Measurements from ENCODE around the gene PMEPA1.

The PMEPA1 gene

GRCh38 chr20:57663681-57664451 is 45.9 kb downstream of the PMEPA1 start:
- no peak overlapping the region for H3K27ac Mint-ChIP-seq
- no peak for TF ChIP-seq CTCF (IDR thresholded peaks at IDR 0.05)
- peaks cover 3% of the 10 kb centered on the region for H3K36me3 Mint-ChIP-seq (ENCODE audit: low read depth)
- no peaks in the 10 kb centered on the region for H3K9me3 Mint-ChIP-seq
- H3K27me3 Mint-ChIP-seq (ENCODE audit: low read depth, poor library complexity): peaks cover 3% of the 10 kb centered on the region
- H3K4me1 Mint-ChIP-seq: peaks cover 42% of the 10 kb centered on the region
- DNase-seq: peak; percentile 3
- H3K4me3 Mint-ChIP-seq: no peak overlapping the region

DNA sequence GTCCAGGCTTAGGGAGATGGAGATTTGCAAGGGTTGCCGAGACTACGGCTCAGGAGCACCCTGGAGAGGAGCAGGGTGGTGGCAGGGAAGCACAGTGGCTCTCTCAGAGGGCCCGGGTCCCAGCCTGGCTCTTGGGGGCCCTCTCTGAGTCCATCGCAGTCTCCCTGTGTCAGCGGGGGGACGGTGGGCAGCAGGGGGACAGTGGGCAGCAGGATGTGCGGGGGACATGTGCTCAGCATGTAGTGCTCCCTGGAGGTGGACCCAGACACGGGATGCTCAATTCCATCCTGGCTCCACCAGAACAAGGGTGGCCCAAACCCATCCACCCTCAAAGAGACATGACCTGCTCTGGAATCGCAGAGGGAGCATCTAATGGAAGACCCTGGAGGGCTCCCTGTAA is 46.6 kb downstream of the PMEPA1 start:
- DNase-seq: peak; percentile 0
- Mint-ChIP-seq H3K9me3 (no peaks in the 10 kb centered on the region), H3K4me1 (peaks cover 39% of the 10 kb centered on the region), H3K4me3 (no peak overlapping the region), H3K36me3 (ENCODE audit: low read depth) (peaks cover 3% of the 10 kb centered on the region), H3K27ac (no peak overlapping the region), H3K27me3 (ENCODE audit: low read depth, poor library complexity) (peaks cover 3% of the 10 kb centered on the region)
- no peak for TF ChIP-seq CTCF (IDR thresholded peaks at IDR 0.05)

DNA sequence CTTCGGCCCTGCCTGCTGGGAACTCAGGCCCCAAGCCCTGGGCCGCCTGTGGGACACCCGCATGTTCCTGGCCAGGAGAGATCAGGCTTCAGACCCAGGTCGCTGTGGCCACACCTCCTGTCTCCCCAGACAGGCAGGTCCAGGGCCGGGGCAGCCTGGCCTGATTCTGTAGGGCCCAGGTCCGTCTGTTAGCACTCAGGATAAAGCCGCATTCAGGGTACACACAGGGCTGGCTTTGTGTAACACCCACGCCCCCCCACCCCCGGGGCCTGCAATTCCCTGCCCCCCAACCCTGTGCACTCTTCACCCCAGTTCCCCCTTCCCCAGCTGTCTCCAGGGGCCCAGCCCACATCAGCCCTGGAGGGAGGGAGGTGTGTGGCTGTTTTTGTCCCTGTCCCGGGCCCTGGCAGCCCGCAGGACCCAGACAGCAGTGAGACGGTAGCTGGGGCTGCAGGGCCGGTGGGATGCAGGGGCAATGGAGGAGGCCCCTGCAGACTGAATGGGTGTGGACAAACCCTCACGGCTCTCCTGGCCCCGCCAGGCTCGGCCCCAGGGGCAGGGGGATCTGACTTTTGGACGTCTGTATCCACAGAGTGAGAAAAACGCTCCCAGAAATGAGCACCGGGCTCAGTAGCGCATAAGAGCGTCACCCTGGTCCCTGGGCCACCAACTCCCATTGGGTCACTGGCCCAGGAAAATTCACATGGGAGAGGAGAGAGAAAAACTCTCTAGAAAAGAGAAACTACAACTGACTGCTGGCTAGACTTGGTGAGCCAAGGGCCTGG is 47.2 kb downstream of the PMEPA1 start:
- no peak overlapping the region for H3K27ac Mint-ChIP-seq
- peaks cover 3% of the 10 kb centered on the region for H3K36me3 Mint-ChIP-seq (ENCODE audit: low read depth)
- DNase-seq: peak; percentile 31
- TF ChIP-seq CTCF (IDR thresholded peaks at IDR 0.05): no peak
- H3K27me3 Mint-ChIP-seq (ENCODE audit: low read depth, poor library complexity): peaks cover 3% of the 10 kb centered on the region
- no peak overlapping the region for H3K4me3 Mint-ChIP-seq
- peaks cover 39% of the 10 kb centered on the region for H3K4me1 Mint-ChIP-seq
- H3K9me3 Mint-ChIP-seq: no peaks in the 10 kb centered on the region

DNA sequence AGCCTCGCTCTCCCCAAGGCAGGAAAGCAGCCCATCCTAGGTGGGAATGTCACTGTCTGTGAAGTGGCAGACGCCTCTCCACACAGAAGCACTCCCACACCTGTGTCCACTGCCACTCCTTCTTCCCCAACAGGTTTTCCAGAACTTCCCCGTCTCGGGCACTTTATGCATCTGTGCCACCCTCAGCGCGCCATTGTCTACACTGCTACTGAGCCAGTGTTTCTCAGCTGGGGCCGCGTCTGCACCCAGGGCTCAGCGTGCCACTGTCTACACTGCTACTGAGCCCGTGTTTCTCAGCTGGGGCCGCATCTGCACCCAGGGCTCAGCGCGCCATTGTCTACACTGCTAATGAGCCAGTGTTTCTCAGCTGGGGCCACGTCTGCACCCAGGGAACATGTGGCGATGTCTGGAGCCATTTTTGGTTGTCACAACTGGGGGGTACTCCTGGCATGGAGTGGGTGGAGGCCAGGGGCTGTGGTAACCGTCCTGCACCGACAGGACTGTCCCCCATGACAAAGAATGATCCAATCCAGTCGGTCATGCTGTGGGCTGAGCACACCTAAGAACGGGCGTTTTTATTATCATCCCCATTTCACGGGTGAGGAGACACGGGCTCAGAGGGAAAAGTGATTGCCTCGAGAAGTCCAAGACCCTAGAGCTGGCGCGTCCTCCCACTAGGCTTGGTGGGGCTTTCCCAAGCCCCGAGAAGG is 47.9 kb downstream of the PMEPA1 start:
- peak; percentile 2 for DNase-seq
- Mint-ChIP-seq H3K36me3 (ENCODE audit: low read depth) (peaks cover 3% of the 10 kb centered on the region), H3K27ac (no peak overlapping the region), H3K9me3 (no peaks in the 10 kb centered on the region), H3K27me3 (ENCODE audit: low read depth, poor library complexity) (peaks cover 3% of the 10 kb centered on the region), H3K4me1 (peaks cover 39% of the 10 kb centered on the region), H3K4me3 (no peak overlapping the region)
- TF ChIP-seq CTCF (IDR thresholded peaks at IDR 0.05): no peak

DNA sequence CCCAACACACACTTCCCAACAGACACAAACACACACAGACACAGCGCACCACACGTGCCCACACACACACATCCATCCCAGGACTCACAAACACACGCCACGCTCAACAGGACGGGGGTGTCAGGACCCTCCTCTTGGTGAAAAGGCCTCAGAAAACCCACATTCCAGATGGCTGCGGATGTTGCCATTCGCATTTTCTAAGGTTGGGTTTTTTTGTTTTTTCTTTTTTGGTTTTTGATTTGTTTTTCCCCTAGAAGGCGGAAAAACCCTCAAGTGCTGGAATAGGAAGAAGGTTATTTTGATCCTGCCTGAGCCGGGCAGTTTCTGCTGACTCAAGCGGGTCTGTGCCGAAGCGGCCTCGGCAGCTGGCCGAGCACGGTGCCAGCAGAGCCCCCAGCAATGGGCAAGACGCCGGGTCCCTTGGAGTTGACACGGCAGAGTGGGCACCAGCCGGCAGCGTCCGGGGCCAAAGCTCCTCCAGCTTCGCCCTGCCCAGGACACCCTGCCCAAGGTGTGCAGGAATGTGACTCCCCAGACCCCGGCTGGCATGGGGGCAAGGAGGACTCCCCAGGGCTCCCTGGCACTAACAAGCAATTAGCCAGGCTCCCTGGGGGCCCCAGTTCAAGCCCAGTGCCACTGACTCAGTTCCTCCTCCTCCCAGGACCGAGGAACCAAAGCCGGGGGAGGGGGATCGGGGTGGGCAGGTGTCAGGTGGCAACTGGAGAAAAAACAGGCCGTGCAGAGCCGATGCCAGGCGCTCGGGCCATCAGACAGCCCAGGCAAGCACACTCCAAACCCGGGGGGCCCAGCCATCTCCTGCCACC is 48.7 kb downstream of the PMEPA1 start:
- peaks cover 39% of the 10 kb centered on the region for H3K4me1 Mint-ChIP-seq
- no peak for TF ChIP-seq CTCF (IDR thresholded peaks at IDR 0.05)
- H3K27me3 Mint-ChIP-seq (ENCODE audit: low read depth, poor library complexity): peaks cover 3% of the 10 kb centered on the region
- no peaks in the 10 kb centered on the region for H3K9me3 Mint-ChIP-seq
- peaks cover 3% of the 10 kb centered on the region for H3K36me3 Mint-ChIP-seq (ENCODE audit: low read depth)
- H3K4me3 Mint-ChIP-seq: no peak overlapping the region
- no peak for DNase-seq
- H3K27ac Mint-ChIP-seq: no peak overlapping the region
